ENCODE data around the gene ANTXRL. TPM values are rescaled to one million over a fixed set of nuclear protein-coding genes. Genes with fewer than 3 reads are reported as not detected.
"Not testable (repeated sequence)": the region's sequence is repeated elsewhere in the genome, so short reads cannot be mapped to it uniquely, and the experiment has no call there.

The ANTXRL gene
- total RNA-seq, 2 experiments from 2014 or later, result not detected

- H3K27ac Mint-ChIP-seq, result no peak overlapping the region
- no peaks in the 10 kb centered on the region for H3K27me3 Mint-ChIP-seq
- DNase-seq (no peak), ATAC-seq (no peak)
- intact Hi-C loops (cut with micrococcal nuclease), result no loop called here
- ChIA-PET CTCF (interaction anchor here (1.1 to 1.5 kb wide), 2 partner anchors 19 to 72 kb away, joined by 4 to 5 read pairs; no protein-coding TSS in a partner anchor), POLR2A (interaction anchor here (0.6 kb wide), 2 partner anchors 18 to 251 kb away, joined by 3 read pairs; no protein-coding TSS in a partner anchor)
- no peak for TF ChIP-seq CTCF (IDR thresholded peaks at IDR 0.05)
- no peaks in the 10 kb centered on the region for H3K9me3 Mint-ChIP-seq
- H3K4me1 Mint-ChIP-seq (ENCODE audit: low read depth), result peaks cover 22% of the 10 kb centered on the region
- H3K36me3 Mint-ChIP-seq (ENCODE audit: low read depth), result no peaks in the 10 kb centered on the region
- no peak overlapping the region for H3K4me3 Mint-ChIP-seq
Measured at GRCh38 chr10:46299536-46300369, 13.0 kb downstream of the ANTXRL start.

GRCh38 chr10:46300370-46300711, 13.5 kb downstream of the ANTXRL start:
- H3K36me3 Mint-ChIP-seq (ENCODE audit: low read depth); H3K27ac Mint-ChIP-seq; H3K4me3 Mint-ChIP-seq; H3K27me3 Mint-ChIP-seq; H3K9me3 Mint-ChIP-seq; CTCF ChIA-PET; ATAC-seq; DNase-seq; intact Hi-C loops (cut with micrococcal nuclease): not testable (repeated sequence)
- peaks cover 22% of the 10 kb centered on the region for H3K4me1 Mint-ChIP-seq (ENCODE audit: low read depth)
- POLR2A ChIA-PET, result interaction anchor here (0.6 kb wide), 1 partner anchor 17 kb away, joined by 3 read pairs; no protein-coding TSS in a partner anchor

GRCh38 chr10:46301056-46301645, 14.4 kb downstream of the ANTXRL start:
- Mint-ChIP-seq H3K9me3 (no peaks in the 10 kb centered on the region), H3K4me3 (no peak overlapping the region), H3K4me1 (ENCODE audit: low read depth) (peaks cover 22% of the 10 kb centered on the region), H3K27me3 (no peaks in the 10 kb centered on the region), H3K36me3 (ENCODE audit: low read depth) (no peaks in the 10 kb centered on the region), H3K27ac (no peak overlapping the region)
- ChIA-PET POLR2A (no interaction called here), CTCF (interaction anchor here (1.1 kb wide), 1 partner anchor 17 kb away, joined by 3 read pairs; no protein-coding TSS in a partner anchor)
- intact Hi-C loops (cut with micrococcal nuclease), result no loop called here
- DNase-seq (no peak), ATAC-seq (no peak)
- TF ChIP-seq CTCF (IDR thresholded peaks at IDR 0.05), result no peak

GRCh38 chr10:46301721-46302479, 15.1 kb downstream of the ANTXRL start:
- Mint-ChIP-seq H3K27me3 (no peaks in the 10 kb centered on the region), H3K27ac (no peak overlapping the region), H3K9me3 (no peaks in the 10 kb centered on the region), H3K4me1 (ENCODE audit: low read depth) (peaks cover 22% of the 10 kb centered on the region), H3K36me3 (ENCODE audit: low read depth) (no peaks in the 10 kb centered on the region), H3K4me3 (no peak overlapping the region)
- no peak for TF ChIP-seq CTCF (IDR thresholded peaks at IDR 0.05)
- no peak for DNase-seq
- intact Hi-C loops (cut with micrococcal nuclease), result no loop called here
- ATAC-seq, result no peak
- CTCF ChIA-PET, result interaction anchor here (1.1 kb wide), 1 partner anchor 17 kb away, joined by 3 read pairs; no protein-coding TSS in a partner anchor
- POLR2A ChIA-PET, result no interaction called here

GRCh38 chr10:46302765-46303352, 16.1 kb downstream of the ANTXRL start:
- CTCF ChIA-PET; intact Hi-C loops (cut with micrococcal nuclease): not testable (repeated sequence)

More at GRCh38 chr10:46302765-46303352, 16.1 kb downstream of the ANTXRL start:
- H3K9me3 Mint-ChIP-seq; H3K27ac Mint-ChIP-seq; H3K4me3 Mint-ChIP-seq; ATAC-seq; DNase-seq; H3K27me3 Mint-ChIP-seq; POLR2A ChIA-PET; H3K36me3 Mint-ChIP-seq (ENCODE audit: low read depth): not testable (repeated sequence)
- H3K4me1 Mint-ChIP-seq (ENCODE audit: low read depth), result peaks cover 20% of the 10 kb centered on the region

All from activated CD8-positive, alpha-beta T cell treated with anti-CD3 and anti-CD28 coated beads for 36 hours (primary cell).